HUES64 (cell line): ENCODE results near the gene CERS1.

Experiments used
- H3K27ac ChIP-seq: 2 replicates; pipeline ENCODE4 v1.7.0; 2013; ENCODE audit warnings: low read depth, low read length, inconsistent platforms
- H3K27me3 ChIP-seq: 2 replicates; pipeline ENCODE4 v1.6.1; 2013; ENCODE audit warnings: mild to moderate bottlenecking, low read length; ENCODE audit not compliant: insufficient read depth
- H3K36me3 ChIP-seq: 2 replicates; pipeline ENCODE4 v1.6.1; 2013; ENCODE audit warnings: mild to moderate bottlenecking, low read length; ENCODE audit not compliant: insufficient read depth
- H3K4me1 ChIP-seq: 2 replicates; pipeline ENCODE4 v1.6.1; 2013; ENCODE audit warnings: mild to moderate bottlenecking, low read length, moderate library complexity; ENCODE audit not compliant: insufficient read depth
- H3K4me3 ChIP-seq: 2 replicates; pipeline ENCODE4 v1.5.1; 2013; ENCODE audit warnings: mild to moderate bottlenecking, low read length, moderate library complexity
- H3K9ac ChIP-seq: 2 replicates; pipeline ENCODE4 v1.6.1; 2013; ENCODE audit warnings: mild to moderate bottlenecking, low read depth, low read length
- H3K9me3 ChIP-seq: 2 replicates; pipeline ENCODE4 v1.6.1; 2013; ENCODE audit warnings: low read depth, low read length; ENCODE audit not compliant: insufficient read depth
- WGBS: fragments of 150-250, 120-280 bp; methylation state at CpG from one replicate; pipeline ENCODE4 v1.1.7; 2013; ENCODE audit warnings: missing lambda C conversion rate; 5-methylcytosine and 5-hydroxymethylcytosine counted together

Gene CERS1

DNA sequence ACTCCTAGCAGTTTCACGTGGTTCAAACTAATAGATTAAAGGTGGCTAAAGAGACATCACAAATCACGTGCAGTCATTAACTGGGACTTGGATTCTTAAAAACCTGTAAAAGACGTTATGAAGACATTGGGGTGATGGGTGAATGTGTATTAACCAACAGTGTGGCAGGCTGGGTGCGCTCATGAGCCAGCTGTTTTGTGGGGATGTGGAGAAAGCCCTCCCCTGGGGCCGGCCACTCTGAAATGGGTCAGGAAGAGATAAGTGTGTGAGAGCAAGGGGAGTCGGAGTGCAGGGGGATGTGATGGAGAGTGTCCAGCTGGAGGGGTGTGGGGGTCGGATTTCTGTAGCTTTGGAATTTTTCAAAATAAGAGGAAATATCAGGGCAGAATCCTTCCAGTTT lies 53.8 kb downstream of the CERS1 start:
- Histone ChIP-seq H3K36me3 (peaks cover 16% of the 10 kb centered on the region), H3K9ac (no peak overlapping the region), H3K27me3 (no peaks in the 10 kb centered on the region), H3K4me1 (peaks cover 8% of the 10 kb centered on the region), H3K4me3 (no peak overlapping the region), H3K27ac (no peak overlapping the region), H3K9me3 (no peaks in the 10 kb centered on the region)
- WGBS, result 91% methylated on average over 7 of the region's 7 CpGs

- Histone ChIP-seq H3K9ac (0 out of 2 replicates have a peak overlapping the region, but pooled peaks have one; percentile 45), H3K4me1 (peaks cover 8% of the 10 kb centered on the region)
- WGBS, result 94% methylated on average over 15 of the region's 15 CpGs
These were observed 54.6 kb downstream of the CERS1 start for GRCh38 chr19:18841400-18841799.

GRCh38 chr19:18840288-18841267 lies 55.4 kb downstream of the CERS1 start:
- WGBS, result 88% methylated on average over 26 of the region's 26 CpGs
- H3K9ac ChIP-seq, result no peak overlapping the region
- H3K4me1 ChIP-seq, result peaks cover 8% of the 10 kb centered on the region
- no peaks in the 10 kb centered on the region for H3K9me3 ChIP-seq
- no peak overlapping the region for H3K4me3 ChIP-seq
- H3K27me3 ChIP-seq, result no peaks in the 10 kb centered on the region
- no peak overlapping the region for H3K27ac ChIP-seq
- peaks cover 23% of the 10 kb centered on the region for H3K36me3 ChIP-seq

More at GRCh38 chr19:18841400-18841799, 54.6 kb downstream of the CERS1 start:
- Histone ChIP-seq H3K27me3 (no peaks in the 10 kb centered on the region), H3K4me3 (no peak overlapping the region), H3K9me3 (no peaks in the 10 kb centered on the region), H3K36me3 (peaks cover 18% of the 10 kb centered on the region), H3K27ac (no peak overlapping the region)

DNA sequence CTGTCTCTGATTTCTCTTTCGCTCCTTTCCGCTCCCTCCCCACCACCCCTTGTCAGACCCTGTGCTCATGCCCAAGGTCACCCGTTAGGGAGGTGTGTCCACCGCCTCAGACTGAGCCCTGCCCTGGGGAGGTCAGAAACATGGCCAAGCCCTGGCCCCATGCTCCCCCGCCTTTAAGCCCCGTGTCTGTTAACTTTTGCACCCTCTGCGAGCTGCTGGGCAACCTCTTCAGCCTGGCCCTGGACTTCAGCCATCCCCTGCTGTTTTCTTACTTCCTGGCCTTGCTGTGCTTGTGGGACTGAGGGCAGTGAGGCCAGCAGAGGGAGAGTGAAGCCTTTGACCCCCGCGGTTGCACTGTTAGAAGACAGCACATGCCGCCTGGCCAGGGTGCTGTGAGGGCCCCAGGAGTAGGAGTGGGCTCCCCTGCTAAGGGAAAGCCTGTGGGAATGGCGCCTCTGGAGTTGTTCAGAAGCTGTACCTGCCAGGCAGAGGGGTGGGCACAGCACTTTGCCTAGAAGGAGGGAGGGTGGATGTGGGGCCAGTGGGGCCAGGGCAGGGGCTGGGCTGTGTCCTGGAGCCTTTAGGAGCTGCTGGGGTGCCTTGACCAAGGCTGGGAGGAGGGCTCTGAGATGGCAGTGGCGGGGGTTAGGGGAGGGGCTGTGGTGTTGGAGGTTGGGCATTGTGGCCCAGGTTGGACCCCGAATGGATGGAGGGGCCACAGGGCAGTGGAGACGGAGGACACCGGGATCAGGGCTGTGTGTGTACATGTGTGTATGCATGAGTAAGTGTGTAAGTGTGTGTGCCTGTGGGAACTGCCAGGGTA lies 56.3 kb downstream of the CERS1 start:
- Histone ChIP-seq H3K4me3 (no peak overlapping the region), H3K27me3 (no peaks in the 10 kb centered on the region), H3K9me3 (no peaks in the 10 kb centered on the region), H3K36me3 (peaks cover 28% of the 10 kb centered on the region), H3K27ac (no peak overlapping the region), H3K4me1 (peaks cover 8% of the 10 kb centered on the region), H3K9ac (no peak overlapping the region)
- 84% methylated on average over 15 of the region's 15 CpGs for WGBS

DNA sequence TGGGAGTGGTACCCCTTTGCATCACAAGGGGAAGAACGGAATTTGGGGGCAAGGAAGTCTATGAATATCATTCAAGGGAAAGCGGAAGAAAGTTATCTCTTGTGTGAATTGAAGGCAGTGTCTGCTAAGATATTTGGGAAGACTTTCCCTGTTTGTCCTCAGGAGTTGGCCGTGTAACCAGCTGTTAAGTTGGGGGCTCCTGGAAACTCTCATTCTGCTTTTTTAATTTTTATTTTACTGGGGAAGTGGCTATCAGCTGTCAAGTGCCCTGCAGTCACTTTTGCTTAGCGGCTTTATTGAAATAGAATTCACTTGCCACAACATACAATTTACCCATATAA lies 61.3 kb downstream of the CERS1 start:
- Histone ChIP-seq H3K27ac (no peak overlapping the region), H3K4me1 (peaks cover 12% of the 10 kb centered on the region), H3K4me3 (no peak overlapping the region), H3K27me3 (peaks cover 6% of the 10 kb centered on the region; the same call in 1 of the 2 replicates), H3K9ac (no peak overlapping the region), H3K36me3 (peaks cover 28% of the 10 kb centered on the region), H3K9me3 (no peaks in the 10 kb centered on the region)
- 79% methylated on average over 4 of the region's 4 CpGs for WGBS

GRCh38 chr19:18833849-18834643 lies 61.9 kb downstream of the CERS1 start:
- Histone ChIP-seq H3K4me3 (peak overlapping the region; percentile 69), H3K9ac (no peak overlapping the region), H3K4me1 (peaks cover 9% of the 10 kb centered on the region), H3K9me3 (no peaks in the 10 kb centered on the region), H3K27me3 (peaks cover 6% of the 10 kb centered on the region; the same call in 1 of the 2 replicates), H3K36me3 (peaks cover 28% of the 10 kb centered on the region), H3K27ac (peak overlapping the region; percentile 25; the same call in 1 of the 2 replicates)
- WGBS, result 46% methylated on average over 18 of the region's 18 CpGs

- no peak overlapping the region for H3K27ac ChIP-seq
- H3K36me3 ChIP-seq, result peaks cover 24% of the 10 kb centered on the region
- H3K9ac ChIP-seq, result peak overlapping the region; percentile 87
- peaks cover 8% of the 10 kb centered on the region; the same call in 1 of the 2 replicates for H3K27me3 ChIP-seq
- H3K4me3 ChIP-seq, result peak overlapping the region; percentile 69
- H3K4me1 ChIP-seq, result peaks cover 9% of the 10 kb centered on the region
- 14% methylated on average over 9 of the region's 9 CpGs for WGBS
- no peaks in the 10 kb centered on the region for H3K9me3 ChIP-seq
These were observed 62.8 kb downstream of the CERS1 start for GRCh38 chr19:18833141-18833476.

GRCh38 chr19:18832306-18833140 lies 63.4 kb downstream of the CERS1 start:
- H3K27ac ChIP-seq, result peak overlapping the region; percentile 65; the same call in 1 of the 2 replicates
- peaks cover 9% of the 10 kb centered on the region for H3K4me1 ChIP-seq
- peaks cover 8% of the 10 kb centered on the region; the same call in 1 of the 2 replicates for H3K27me3 ChIP-seq
- H3K36me3 ChIP-seq, result peaks cover 18% of the 10 kb centered on the region
- peak overlapping the region; percentile 87 for H3K9ac ChIP-seq
- H3K9me3 ChIP-seq, result no peaks in the 10 kb centered on the region
- 1% methylated on average over 69 of the region's 69 CpGs for WGBS
- H3K4me3 ChIP-seq, result peak overlapping the region; percentile 69

DNA sequence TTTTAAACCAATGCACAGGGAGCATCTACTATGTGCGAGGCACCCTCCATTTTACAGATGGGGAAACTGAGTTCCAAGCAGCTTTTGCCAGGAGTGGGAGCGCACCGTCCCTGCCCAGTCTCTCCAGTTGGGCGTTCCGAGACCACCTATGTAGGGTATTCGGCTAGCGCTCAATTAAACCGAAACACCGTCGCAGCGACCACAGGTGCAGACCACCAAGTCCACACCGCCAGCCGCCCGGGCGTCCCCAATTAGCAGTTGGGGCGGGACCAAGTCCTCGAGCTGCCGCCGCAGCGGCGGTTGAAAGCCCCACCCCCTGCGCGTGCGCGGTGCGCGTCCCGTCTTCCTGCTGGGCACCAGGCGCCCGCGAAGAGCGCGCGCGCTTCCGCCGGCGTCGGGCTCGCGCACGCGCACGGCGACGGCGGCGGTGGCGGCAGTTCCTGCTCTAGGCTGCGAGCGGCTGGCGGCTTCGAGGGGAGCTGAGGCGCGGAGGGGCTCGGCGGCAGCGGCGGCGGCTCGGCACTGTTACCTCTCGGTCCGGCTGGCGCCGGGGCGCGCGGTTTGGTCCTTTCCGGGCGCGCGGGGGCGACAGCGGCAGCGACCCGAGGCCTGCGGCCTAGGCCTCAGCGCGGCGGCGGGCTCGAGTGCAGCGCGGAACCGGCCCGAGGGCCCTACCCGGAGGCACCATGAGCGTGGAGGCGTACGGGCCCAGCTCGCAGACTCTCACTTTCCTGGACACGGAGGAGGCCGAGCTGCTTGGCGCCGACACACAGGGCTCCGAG lies 64.2 kb downstream of the CERS1 start, which contains the start of gene UPF1:
Gene UPF1, plus strand, starts transcription at position 436 of the 782 bp plus-strand sequence. Its CDS starts 251 bp downstream, at position 687.
- no peaks in the 10 kb centered on the region for H3K9me3 ChIP-seq
- peak within 1 kb of the TSS; percentile 65; the same call in 1 of the 2 replicates for H3K27ac ChIP-seq
- WGBS, result 2% methylated on average over 96 of the region's 96 CpGs
- H3K27me3 ChIP-seq, result peaks cover 8% of the 10 kb centered on the region; the same call in 1 of the 2 replicates
- peaks cover 14% of the 10 kb centered on the region for H3K36me3 ChIP-seq
- H3K4me3 ChIP-seq, result peak within 1 kb of the TSS; percentile 69
- H3K4me1 ChIP-seq, result peaks cover 9% of the 10 kb centered on the region
- H3K9ac ChIP-seq, result peak within 1 kb of the TSS; percentile 87
